Pancreas (tissue), 10 donors: Measurements from ENCODE around the gene AKR1C4. TPM values are rescaled to one million over a fixed set of nuclear protein-coding genes. Genes with fewer than 3 reads are reported as not detected.
"Not testable (repeated sequence)": the region's sequence is repeated elsewhere in the genome, so short reads cannot be mapped to it uniquely, and the experiment has no call there.

ENCODE experiments used
- ATAC-seq, 4 donors: fragments of 200-7000 bp; cut with Tn5 transposase; one replicate each; pipeline versions ENCODE4 v1.8.0 to v1.9.1; 2020; ENCODE audit warnings: mild to moderate bottlenecking in 4 of 4, moderate library complexity in 4 of 4
- DNase-seq, 6 donors: peaks; one replicate each; pipeline ENCODE4 v3.0.0-alpha.2; 2020
- FAIRE-seq: peaks from 2 replicates; lab custom pipeline; 2012; peaks lifted over from hg19 to GRCh38; lab: Jason Lieb, UNC
- H3K27ac ChIP-seq, 4 donors: fragments of 200-600 bp; sonication (generic); 1 replicate in 3 of 4; 2 replicates in 1 of 4; pipeline versions ENCODE4 v1.5.0 to v1.8.0; 2020
- H3K27me3 ChIP-seq, 4 donors: fragments of 200-600 bp; one replicate each; pipeline ENCODE4 v1.8.0; 2021
- H3K36me3 ChIP-seq, 3 donors: fragments of 200-600 bp; sonication (generic) in 1 of 3; one replicate each; pipeline versions ENCODE4 v1.5.0 to v1.8.0; 2020 to 2021
- H3K4me1 ChIP-seq, 3 donors: fragments of 200-600 bp; one replicate each; pipeline ENCODE4 v1.8.0; 2021
- H3K4me3 ChIP-seq, 4 donors: fragments of 200-600 bp; sonication (generic) in 2 of 4; one replicate each; pipeline versions ENCODE4 v1.5.0 to v1.8.0; 2020 to 2021
- H3K9me3 ChIP-seq, 4 donors: fragments of 200-600 bp; one replicate each; pipeline ENCODE4 v1.8.0; 2021
- CTCF ChIP-seq, 4 donors: fragments of 200-600 bp; sonication (generic) in 3 of 4; IDR thresholded peaks; one replicate each; pipeline versions ENCODE4 v1.5.0 to v1.8.0; 2021; ENCODE audit warnings: antibody characterized with exemption in 4 of 4
- WGBS, 2 donors: extraction: QIAGEN DNeasy Blood & Tissue Kit; methylation state at CpG; one replicate each; pipeline ENCODE4 v1.1.7; 2013; 5-methylcytosine and 5-hydroxymethylcytosine counted together
- intact Hi-C, 3 donors: fragments of 100-400 bp; cut with DNase I; formaldehyde crosslinking; loops; one replicate each; pipeline versions ENCODE4 v1.11.1 to v1.14.2; 2022
- polyA plus RNA-seq, 2 donors: library from polyadenylated mRNA; stranded (reverse); fragments of 200-250 nt; gene quantifications; one replicate each; pipeline ENCODE4 v1.2.3, GENCODE V29; 2013
- total RNA-seq, 6 donors: library from RNA; stranded (reverse); fragmentation: NEBNext Ultra II Directional in 4 of 6; extraction: Animal tissue kit (Norgen Biotek cat#: 25700) in 4 of 6; gene quantifications; one replicate each; pipeline versions ENCODE4 v1.2.1 to v1.2.4, GENCODE V29; 2021 to 2023
- donor health status: healthy with polysubstance abuse.
- donor health status: DM: no; HTN: no; CAD: no; lungs with moderate emphysema.
- donor health status: DM: no; HTN: no; CAD: no.
- donor health status: control.
- donor health status: control.
- donor health status: Bipolar disorder and iron deficiency.
- donor health status: DM: yes; HTN: yes; CAD: no.
- donor health status: DM: no; HTN: no; CAD: no.
- donor health status: DM: no; HTN: no; CAD: no.
- donor health status: DM: yes; HTN: yes; CAD: no.

Gene AKR1C4
- total and polyA plus RNA-seq, 8 donors = 0.07 to 0.28 (median 0.20) TPM; not detected in 4

GRCh38 chr10:5211696-5212536, 15.3 kb downstream of the AKR1C4 start:
- H3K4me3 ChIP-seq = no peak overlapping the region
- H3K36me3 ChIP-seq = no peaks in the 10 kb centered on the region
- ATAC-seq = no peak
- FAIRE-seq = no peak
- no peaks in the 10 kb centered on the region for H3K4me1 ChIP-seq
- DNase-seq = no peak
- H3K9me3 ChIP-seq = no peaks in the 10 kb centered on the region
- TF ChIP-seq CTCF (IDR thresholded peaks at IDR 0.05) = no peak
- no peaks in the 10 kb centered on the region for H3K27me3 ChIP-seq
- H3K27ac ChIP-seq = no peak overlapping the region
- intact Hi-C loops = no loop called here

GRCh38 chr10:5216801-5217200, 20.2 kb downstream of the AKR1C4 start:
- TF ChIP-seq CTCF (IDR thresholded peaks at IDR 0.05) = no peak
- Histone ChIP-seq H3K36me3 (no peaks in the 10 kb centered on the region), H3K27ac (no peak overlapping the region), H3K4me1 (no peaks in the 10 kb centered on the region), H3K9me3 (no peaks in the 10 kb centered on the region), H3K4me3 (no peak overlapping the region), H3K27me3 (no peaks in the 10 kb centered on the region)
- DNase-seq = no peak
- 45 to 48% methylated on average over 2 of the region's 2 CpGs for WGBS, 2 donors
- no peak for FAIRE-seq
- intact Hi-C loops = no loop called here
- no peak for ATAC-seq

GRCh38 chr10:5219262-5219661, 22.6 kb downstream of the AKR1C4 start:
- Histone ChIP-seq H3K27ac (no peak overlapping the region), H3K9me3 (no peaks in the 10 kb centered on the region), H3K4me1 (no peaks in the 10 kb centered on the region), H3K27me3 (no peaks in the 10 kb centered on the region), H3K4me3 (no peak overlapping the region), H3K36me3 (no peaks in the 10 kb centered on the region)
- 51 to 52% methylated on average over 3 of the region's 3 CpGs for WGBS, 2 donors
- FAIRE-seq (no peak), DNase-seq (no peak), ATAC-seq (no peak)
- intact Hi-C loops = no loop called here
- no peak for TF ChIP-seq CTCF (IDR thresholded peaks at IDR 0.05)

GRCh38 chr10:5222942-5223341, 26.3 kb downstream of the AKR1C4 start:
- H3K9me3 ChIP-seq, DNase-seq, intact Hi-C loops, H3K27ac ChIP-seq, ATAC-seq, H3K4me1 ChIP-seq, H3K36me3 ChIP-seq, FAIRE-seq, H3K4me3 ChIP-seq, H3K27me3 ChIP-seq: not testable (repeated sequence)
- WGBS, 2 donors = 82 to 85% methylated on average over 7 of the region's 7 CpGs

GRCh38 chr10:5229019-5229418, 32.4 kb downstream of the AKR1C4 start:
- WGBS, 2 donors = 72 to 79% methylated on average over 8 of the region's 8 CpGs
- FAIRE-seq (no peak), ATAC-seq (no peak), DNase-seq (no peak)
- H3K27me3 ChIP-seq = no peaks in the 10 kb centered on the region
- H3K4me1 ChIP-seq = no peaks in the 10 kb centered on the region
- H3K36me3 ChIP-seq = no peaks in the 10 kb centered on the region
- no peaks in the 10 kb centered on the region for H3K9me3 ChIP-seq
- intact Hi-C loops = no loop called here
- no peak overlapping the region for H3K4me3 ChIP-seq
- H3K27ac ChIP-seq = no peak overlapping the region
- no peak for TF ChIP-seq CTCF (IDR thresholded peaks at IDR 0.05)
